Ovary (tissue), 3 donors: Measurements from ENCODE around the gene LHX6.

Experiments used
- EP300 ChIP-seq: sonication (generic); formaldehyde crosslinking; IDR thresholded peaks from one replicate; pipeline ENCODE4 v1.6.1; 2017; ENCODE audit warnings: antibody characterized with exemption
- POLR2A ChIP-seq: fragments of 450-650 bp; IDR thresholded peaks from one replicate; pipeline ENCODE4 v1.6.1; 2017; ENCODE audit warnings: antibody characterized with exemption, mild to moderate bottlenecking, moderate library complexity
- TF ChIP-seq, protein P1 (sequence below), 3 donors: fragments of 450-650 bp in 2 of 3; fragments of 200-600 bp in 1 of 3; IDR thresholded peaks; one replicate each; pipeline versions ENCODE4 v1.5.1 to v1.8.0; 2016 to 2022; ENCODE audit warnings: antibody characterized with exemption in 3 of 3, mild to moderate bottlenecking in 1 of 3
- donor health status: DM: no; HTN: no; CAD: no.

DNA sequence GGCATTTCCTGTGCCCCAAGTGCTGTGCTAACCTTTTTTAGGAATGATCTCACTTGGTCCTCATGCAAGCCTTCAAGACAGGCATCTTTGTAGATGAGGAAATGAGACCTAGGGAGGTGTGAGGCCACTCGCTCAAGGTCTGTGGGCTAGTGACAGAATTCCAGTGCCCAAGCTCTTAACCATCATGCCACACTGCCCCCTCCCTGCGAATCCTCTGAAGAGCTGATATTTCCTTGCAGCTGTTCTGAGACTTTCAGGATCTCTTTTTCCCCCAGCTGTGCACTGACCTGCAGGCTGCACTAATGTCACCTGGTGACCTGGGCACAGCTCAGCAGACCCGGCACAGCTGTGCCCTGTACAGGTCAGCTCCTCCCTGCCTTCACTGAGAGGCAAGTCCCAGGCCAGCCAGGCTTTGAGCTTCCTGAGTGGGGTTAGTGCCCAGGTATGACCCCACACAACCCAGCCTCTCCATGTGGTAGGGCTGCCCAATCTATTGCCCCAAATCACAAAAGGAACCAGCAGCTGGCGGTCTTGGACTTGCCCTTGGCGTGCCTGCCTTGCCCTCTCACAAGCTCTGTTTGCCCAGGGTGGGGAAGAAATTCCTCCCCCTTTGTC lies 36.4 kb downstream of the LHX6 start:
- TF ChIP-seq, protein P1, sequence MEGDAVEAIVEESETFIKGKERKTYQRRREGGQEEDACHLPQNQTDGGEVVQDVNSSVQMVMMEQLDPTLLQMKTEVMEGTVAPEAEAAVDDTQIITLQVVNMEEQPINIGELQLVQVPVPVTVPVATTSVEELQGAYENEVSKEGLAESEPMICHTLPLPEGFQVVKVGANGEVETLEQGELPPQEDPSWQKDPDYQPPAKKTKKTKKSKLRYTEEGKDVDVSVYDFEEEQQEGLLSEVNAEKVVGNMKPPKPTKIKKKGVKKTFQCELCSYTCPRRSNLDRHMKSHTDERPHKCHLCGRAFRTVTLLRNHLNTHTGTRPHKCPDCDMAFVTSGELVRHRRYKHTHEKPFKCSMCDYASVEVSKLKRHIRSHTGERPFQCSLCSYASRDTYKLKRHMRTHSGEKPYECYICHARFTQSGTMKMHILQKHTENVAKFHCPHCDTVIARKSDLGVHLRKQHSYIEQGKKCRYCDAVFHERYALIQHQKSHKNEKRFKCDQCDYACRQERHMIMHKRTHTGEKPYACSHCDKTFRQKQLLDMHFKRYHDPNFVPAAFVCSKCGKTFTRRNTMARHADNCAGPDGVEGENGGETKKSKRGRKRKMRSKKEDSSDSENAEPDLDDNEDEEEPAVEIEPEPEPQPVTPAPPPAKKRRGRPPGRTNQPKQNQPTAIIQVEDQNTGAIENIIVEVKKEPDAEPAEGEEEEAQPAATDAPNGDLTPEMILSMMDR (IDR thresholded peaks at IDR 0.05): no peak
- TF ChIP-seq POLR2A (no peak), EP300 (no peak)
